Measurements from ENCODE around the gene SPDYE1.

The SPDYE1 gene

GRCh38 chr7:44052771-44053365 is 55.2 kb downstream of the SPDYE1 start:
- peaks cover 21% of the 10 kb centered on the region; the same call in 1 of the 2 replicates for H3K36me3 ChIP-seq (ENCODE audit: control insufficient read depth, insufficient read depth, low read length)
- H3K4me3 ChIP-seq (ENCODE audit: low read length): no peak overlapping the region
- no CpG with 5 or more reads among the region's 12 CpGs for WGBS (ENCODE audit: insufficient coverage, insufficient read length)
- no peak overlapping the region for H3K27ac ChIP-seq (ENCODE audit: low read length)
- H3K4me1 ChIP-seq (ENCODE audit: control insufficient read depth, insufficient read depth, low read length): no peaks in the 10 kb centered on the region
- H3K9me3 ChIP-seq (ENCODE audit: control insufficient read depth, insufficient read depth, low read length): no peaks in the 10 kb centered on the region
- no peaks in the 10 kb centered on the region for H3K27me3 ChIP-seq (ENCODE audit: control insufficient read depth, insufficient read depth, low read length)
- DNase-seq (ENCODE audit: low read depth, low spot score): no peak

GRCh38 chr7:44056681-44057080 is 59.0 kb downstream of the SPDYE1 start:
- Histone ChIP-seq H3K27me3 (ENCODE audit: control insufficient read depth, insufficient read depth, low read length) (no peaks in the 10 kb centered on the region), H3K27ac (ENCODE audit: low read length) (no peak overlapping the region), H3K9me3 (ENCODE audit: control insufficient read depth, insufficient read depth, low read length) (no peaks in the 10 kb centered on the region), H3K4me1 (ENCODE audit: control insufficient read depth, insufficient read depth, low read length) (no peaks in the 10 kb centered on the region), H3K4me3 (ENCODE audit: low read length) (no peak overlapping the region), H3K36me3 (ENCODE audit: control insufficient read depth, insufficient read depth, low read length) (peaks cover 44% of the 10 kb centered on the region)
- no CpG with 5 or more reads among the region's 7 CpGs for WGBS (ENCODE audit: insufficient coverage, insufficient read length)
- DNase-seq (ENCODE audit: low read depth, low spot score): no peak

GRCh38 chr7:44057181-44057848 is 59.6 kb downstream of the SPDYE1 start:
- Histone ChIP-seq H3K36me3 (ENCODE audit: control insufficient read depth, insufficient read depth, low read length) (peaks cover 44% of the 10 kb centered on the region), H3K27me3 (ENCODE audit: control insufficient read depth, insufficient read depth, low read length) (no peaks in the 10 kb centered on the region), H3K27ac (ENCODE audit: low read length) (no peak overlapping the region), H3K9me3 (ENCODE audit: control insufficient read depth, insufficient read depth, low read length) (no peaks in the 10 kb centered on the region), H3K4me1 (ENCODE audit: control insufficient read depth, insufficient read depth, low read length) (no peaks in the 10 kb centered on the region), H3K4me3 (ENCODE audit: low read length) (no peak overlapping the region)
- WGBS (ENCODE audit: insufficient coverage, insufficient read length): no CpG with 5 or more reads among the region's 11 CpGs
- no peak for DNase-seq (ENCODE audit: low read depth, low spot score)

GRCh38 chr7:44057849-44058758 is 60.4 kb downstream of the SPDYE1 start:
- no peak for DNase-seq (ENCODE audit: low read depth, low spot score)
- H3K36me3 ChIP-seq (ENCODE audit: control insufficient read depth, insufficient read depth, low read length): peaks cover 39% of the 10 kb centered on the region
- H3K27ac ChIP-seq (ENCODE audit: low read length): no peak overlapping the region
- no CpG with 5 or more reads among the region's 30 CpGs for WGBS (ENCODE audit: insufficient coverage, insufficient read length)
- H3K27me3 ChIP-seq (ENCODE audit: control insufficient read depth, insufficient read depth, low read length): no peaks in the 10 kb centered on the region
- no peaks in the 10 kb centered on the region for H3K9me3 ChIP-seq (ENCODE audit: control insufficient read depth, insufficient read depth, low read length)
- H3K4me1 ChIP-seq (ENCODE audit: control insufficient read depth, insufficient read depth, low read length): no peaks in the 10 kb centered on the region
- H3K4me3 ChIP-seq (ENCODE audit: low read length): no peak overlapping the region

GRCh38 chr7:44058759-44059218 is 61.1 kb downstream of the SPDYE1 start:
- H3K27me3 ChIP-seq (ENCODE audit: control insufficient read depth, insufficient read depth, low read length): no peaks in the 10 kb centered on the region

GRCh38 chr7:44059219-44060090 is 61.8 kb downstream of the SPDYE1 start:
- no peak for DNase-seq (ENCODE audit: low read depth, low spot score)
- no peak overlapping the region for H3K4me3 ChIP-seq (ENCODE audit: low read length)

More at GRCh38 chr7:44058759-44059218, 61.1 kb downstream of the SPDYE1 start:
- Histone ChIP-seq H3K4me1 (ENCODE audit: control insufficient read depth, insufficient read depth, low read length) (peaks cover 3% of the 10 kb centered on the region), H3K4me3 (ENCODE audit: low read length) (no peak overlapping the region), H3K36me3 (ENCODE audit: control insufficient read depth, insufficient read depth, low read length) (peaks cover 38% of the 10 kb centered on the region), H3K27ac (ENCODE audit: low read length) (no peak overlapping the region), H3K9me3 (ENCODE audit: control insufficient read depth, insufficient read depth, low read length) (no peaks in the 10 kb centered on the region)
- WGBS (ENCODE audit: insufficient coverage, insufficient read length): no CpG with 5 or more reads among the region's 7 CpGs
- no peak for DNase-seq (ENCODE audit: low read depth, low spot score)

More at GRCh38 chr7:44059219-44060090, 61.8 kb downstream of the SPDYE1 start:
- no CpG with 5 or more reads among the region's 14 CpGs for WGBS (ENCODE audit: insufficient coverage, insufficient read length)
- Histone ChIP-seq H3K9me3 (ENCODE audit: control insufficient read depth, insufficient read depth, low read length) (no peaks in the 10 kb centered on the region), H3K4me1 (ENCODE audit: control insufficient read depth, insufficient read depth, low read length) (peaks cover 5% of the 10 kb centered on the region), H3K36me3 (ENCODE audit: control insufficient read depth, insufficient read depth, low read length) (peaks cover 38% of the 10 kb centered on the region), H3K27ac (ENCODE audit: low read length) (no peak overlapping the region), H3K27me3 (ENCODE audit: control insufficient read depth, insufficient read depth, low read length) (no peaks in the 10 kb centered on the region)
